GM03348 (cell line): ENCODE data around the gene CTNNA3.

Source experiments
- DNase-seq: peaks from one replicate; pipeline ENCODE4 v3.0.0; 2012; ENCODE audit warnings: low spot score

Gene CTNNA3

GRCh38 chr10:67327626-67328535 lies 368.1 kb downstream of the CTNNA3 start:
- DNase-seq, result no peak

- DNase-seq, result no peak
These were observed 376.0 kb downstream of the CTNNA3 start for GRCh38 chr10:67319976-67320375.

- no peak for DNase-seq
These were observed 387.1 kb downstream of the CTNNA3 start for GRCh38 chr10:67308912-67309311.

GRCh38 chr10:67306588-67307205 lies 389.3 kb downstream of the CTNNA3 start:
- DNase-seq, result peak; percentile 30

GRCh38 chr10:67302701-67303100 lies 393.3 kb downstream of the CTNNA3 start:
- DNase-seq, result no peak

GRCh38 chr10:67299761-67300160 lies 396.2 kb downstream of the CTNNA3 start:
- no peak for DNase-seq

- no peak for DNase-seq
These were observed 398.3 kb downstream of the CTNNA3 start for GRCh38 chr10:67297637-67298181.

- DNase-seq, result no peak
These were observed 399.1 kb downstream of the CTNNA3 start for GRCh38 chr10:67296926-67297325.

- DNase-seq, result no peak
These were observed 407.1 kb downstream of the CTNNA3 start for GRCh38 chr10:67288688-67289410.

- DNase-seq, result no peak
These were observed 411.4 kb downstream of the CTNNA3 start for GRCh38 chr10:67284589-67284988.

- no peak for DNase-seq
These were observed 413.1 kb downstream of the CTNNA3 start for GRCh38 chr10:67282871-67283270.

GRCh38 chr10:67280405-67280804 lies 415.6 kb downstream of the CTNNA3 start:
- DNase-seq, result no peak

- no peak for DNase-seq
These were observed 418.6 kb downstream of the CTNNA3 start for GRCh38 chr10:67277402-67277801.

GRCh38 chr10:67269828-67270227 lies 426.2 kb downstream of the CTNNA3 start:
- no peak for DNase-seq

- DNase-seq, result no peak
These were observed 427.8 kb downstream of the CTNNA3 start for GRCh38 chr10:67268146-67268545.

- no peak for DNase-seq
These were observed 433.3 kb downstream of the CTNNA3 start for GRCh38 chr10:67262675-67263074.

GRCh38 chr10:67261300-67261797 lies 434.6 kb downstream of the CTNNA3 start:
- DNase-seq, result no peak

GRCh38 chr10:67259319-67259929 lies 436.6 kb downstream of the CTNNA3 start:
- DNase-seq, result no peak

- DNase-seq, result no peak
These were observed 438.4 kb downstream of the CTNNA3 start for GRCh38 chr10:67257427-67258144.

- DNase-seq, result no peak
These were observed 439.0 kb downstream of the CTNNA3 start for GRCh38 chr10:67257018-67257417.

GRCh38 chr10:67250686-67251085 lies 445.3 kb downstream of the CTNNA3 start:
- DNase-seq, result no peak
